ENCODE data around the gene ADCY10.
"Not testable (repeated sequence)": the region's sequence is repeated elsewhere in the genome, so short reads cannot be mapped to it uniquely, and the experiment has no call there.

Gene ADCY10

GRCh38 chr1:167832693-167833092, 81.2 kb downstream of the ADCY10 start:
- Mint-ChIP-seq H3K36me3 (ENCODE audit: low read depth) (no peaks in the 10 kb centered on the region), H3K27me3 (no peaks in the 10 kb centered on the region), H3K4me1 (ENCODE audit: low read depth) (no peaks in the 10 kb centered on the region), H3K4me3 (no peak overlapping the region), H3K27ac (no peak overlapping the region), H3K9me3 (no peaks in the 10 kb centered on the region)

DNA sequence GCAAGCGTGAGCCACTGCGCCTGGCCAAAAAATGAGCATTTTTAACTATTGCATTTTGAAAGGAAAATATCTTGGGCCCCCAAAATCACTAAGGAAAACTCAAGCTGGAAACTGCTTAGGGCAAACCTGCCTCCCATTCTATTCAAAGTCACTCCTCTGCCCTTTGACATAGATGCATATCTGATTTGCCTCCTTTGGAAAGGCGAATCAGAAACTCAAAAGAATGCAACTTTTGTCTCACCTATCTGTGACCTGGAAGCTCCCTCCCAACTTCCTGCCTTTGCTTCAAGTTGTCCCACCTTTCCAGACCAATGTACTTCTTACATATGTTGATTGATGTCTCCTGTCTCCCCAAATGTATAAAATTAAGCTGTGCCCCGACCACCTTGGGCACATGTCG, 83.3 kb downstream of the ADCY10 start:
- not testable (repeated sequence) for H3K36me3 Mint-ChIP-seq (ENCODE audit: low read depth); H3K27me3 Mint-ChIP-seq; H3K27ac Mint-ChIP-seq; H3K4me3 Mint-ChIP-seq; H3K4me1 Mint-ChIP-seq (ENCODE audit: low read depth); H3K9me3 Mint-ChIP-seq

- Mint-ChIP-seq H3K4me3 (no peak overlapping the region), H3K4me1 (ENCODE audit: low read depth) (no peaks in the 10 kb centered on the region), H3K27ac (no peak overlapping the region), H3K27me3 (no peaks in the 10 kb centered on the region), H3K9me3 (no peaks in the 10 kb centered on the region), H3K36me3 (ENCODE audit: low read depth) (no peaks in the 10 kb centered on the region)
Observed at GRCh38 chr1:167829868-167830267, 84.1 kb downstream of the ADCY10 start.

DNA sequence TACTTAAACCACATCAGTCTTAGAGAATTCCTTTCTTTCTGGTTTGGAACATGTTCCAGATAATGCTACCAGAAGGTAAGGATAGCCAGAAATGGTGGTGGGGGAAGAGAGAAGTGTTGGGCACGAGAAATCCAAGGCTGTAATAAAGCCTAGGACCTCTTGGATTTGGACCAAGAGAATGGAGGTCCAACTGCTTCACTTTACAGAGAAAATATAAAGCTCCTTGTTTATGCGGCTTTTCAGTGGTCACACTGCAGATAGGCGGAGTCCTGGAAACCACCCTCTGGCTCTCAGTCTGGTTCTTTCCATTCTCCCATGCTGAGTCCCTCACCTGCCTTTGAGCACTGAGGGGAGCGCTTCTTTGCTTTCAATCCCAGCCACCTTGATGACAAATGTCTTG, 87.8 kb downstream of the ADCY10 start:
- Mint-ChIP-seq H3K4me3 (no peak overlapping the region), H3K9me3 (no peaks in the 10 kb centered on the region), H3K27ac (no peak overlapping the region), H3K4me1 (ENCODE audit: low read depth) (no peaks in the 10 kb centered on the region), H3K36me3 (ENCODE audit: low read depth) (no peaks in the 10 kb centered on the region), H3K27me3 (no peaks in the 10 kb centered on the region)

DNA sequence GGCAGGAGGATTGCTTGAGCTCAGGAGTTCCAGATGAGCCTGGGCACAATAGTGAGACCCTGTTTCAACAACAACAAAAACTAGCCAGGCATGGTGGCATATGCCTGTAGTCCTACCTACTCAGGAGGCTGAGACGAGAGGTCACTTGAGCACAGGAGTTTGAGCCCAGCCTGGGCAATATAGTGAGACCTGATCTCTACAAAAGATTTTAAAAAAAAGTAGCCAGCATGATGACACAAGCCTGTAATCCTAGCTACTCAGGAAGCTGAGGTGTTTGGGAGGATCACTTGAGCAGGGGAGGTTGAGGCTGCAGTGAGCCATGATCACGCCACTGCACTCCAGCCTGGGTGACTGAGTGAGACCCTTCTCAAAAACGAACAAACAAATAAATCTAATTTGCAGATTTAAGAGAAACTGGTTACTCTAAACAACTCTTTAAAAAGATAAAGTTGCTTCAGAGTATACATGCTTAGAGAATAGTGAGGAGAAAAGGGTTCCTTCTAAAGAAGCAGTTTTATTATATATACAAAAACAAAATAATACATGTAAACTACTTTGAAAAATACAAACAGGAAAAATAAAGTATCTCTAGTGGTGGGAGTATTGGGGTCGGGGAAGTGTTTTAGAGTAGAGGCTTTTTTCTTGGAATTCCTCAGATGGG, 88.4 kb downstream of the ADCY10 start:
- H3K4me1 Mint-ChIP-seq (ENCODE audit: low read depth): no peaks in the 10 kb centered on the region
- no peak overlapping the region for H3K27ac Mint-ChIP-seq
- H3K4me3 Mint-ChIP-seq: no peak overlapping the region
- no peaks in the 10 kb centered on the region for H3K9me3 Mint-ChIP-seq
- no peaks in the 10 kb centered on the region for H3K36me3 Mint-ChIP-seq (ENCODE audit: low read depth)
- no peaks in the 10 kb centered on the region for H3K27me3 Mint-ChIP-seq

DNA sequence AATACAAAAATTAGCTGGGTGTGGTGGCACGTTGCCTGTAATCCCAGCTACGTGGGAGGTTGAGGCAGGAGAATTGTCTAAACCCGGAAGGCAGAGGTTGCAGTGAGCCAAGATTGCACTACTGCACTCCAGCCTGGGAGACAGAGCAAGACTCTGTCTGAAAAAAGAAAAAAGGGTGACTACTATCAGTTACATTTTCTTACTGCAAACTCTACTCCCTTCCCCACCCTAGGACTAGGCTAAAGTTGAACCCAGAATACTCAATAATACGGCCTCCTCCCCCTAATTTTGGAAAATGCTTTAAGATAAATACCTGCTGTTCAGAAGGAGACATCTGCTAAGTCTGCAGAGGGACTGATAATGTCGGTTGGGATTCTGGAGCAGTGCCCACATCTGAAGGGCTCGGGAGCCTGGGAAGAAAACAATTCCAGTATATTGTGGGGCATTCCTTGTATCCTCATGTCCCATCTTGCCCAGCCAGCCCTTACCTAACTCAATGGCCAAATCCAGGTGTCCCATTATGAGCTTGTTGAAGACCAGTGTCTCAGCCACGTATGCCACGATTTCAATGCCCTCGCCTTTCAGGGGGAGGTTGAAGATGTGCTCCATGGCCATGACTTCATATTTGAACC, 89.7 kb downstream of the ADCY10 start:
- H3K4me3 Mint-ChIP-seq: no peak overlapping the region
- H3K27me3 Mint-ChIP-seq: peaks cover 8% of the 10 kb centered on the region
- H3K36me3 Mint-ChIP-seq (ENCODE audit: low read depth): no peaks in the 10 kb centered on the region
- no peak overlapping the region for H3K27ac Mint-ChIP-seq
- no peaks in the 10 kb centered on the region for H3K9me3 Mint-ChIP-seq
- H3K4me1 Mint-ChIP-seq (ENCODE audit: low read depth): peaks cover 8% of the 10 kb centered on the region

GRCh38 chr1:167821969-167822685, 91.8 kb downstream of the ADCY10 start:
- H3K4me1 Mint-ChIP-seq (ENCODE audit: low read depth): peaks cover 8% of the 10 kb centered on the region
- no peaks in the 10 kb centered on the region for H3K36me3 Mint-ChIP-seq (ENCODE audit: low read depth)
- no peaks in the 10 kb centered on the region for H3K9me3 Mint-ChIP-seq
- no peak overlapping the region for H3K27ac Mint-ChIP-seq
- peaks cover 8% of the 10 kb centered on the region for H3K27me3 Mint-ChIP-seq
- H3K4me3 Mint-ChIP-seq: no peak overlapping the region

DNA sequence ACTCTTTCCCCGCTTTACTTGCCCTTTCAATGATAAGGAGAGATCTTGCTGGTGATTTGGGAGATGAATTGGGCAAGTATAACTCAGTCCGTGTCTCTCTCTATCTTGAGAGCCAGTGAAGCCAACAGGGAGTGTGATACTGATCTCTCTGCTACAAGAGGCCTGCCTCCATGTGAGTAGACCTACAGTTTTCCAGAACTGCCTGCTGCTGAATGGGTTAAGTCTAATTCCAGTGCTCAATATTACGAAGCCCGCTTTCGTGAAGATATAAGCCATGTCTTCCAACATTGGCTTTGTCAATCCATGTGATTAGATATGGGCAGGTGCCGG, 92.6 kb downstream of the ADCY10 start:
- Mint-ChIP-seq H3K36me3 (ENCODE audit: low read depth) (no peaks in the 10 kb centered on the region), H3K9me3 (no peaks in the 10 kb centered on the region), H3K4me1 (ENCODE audit: low read depth) (peaks cover 8% of the 10 kb centered on the region), H3K27ac (no peak overlapping the region), H3K4me3 (no peak overlapping the region), H3K27me3 (peaks cover 8% of the 10 kb centered on the region)

DNA sequence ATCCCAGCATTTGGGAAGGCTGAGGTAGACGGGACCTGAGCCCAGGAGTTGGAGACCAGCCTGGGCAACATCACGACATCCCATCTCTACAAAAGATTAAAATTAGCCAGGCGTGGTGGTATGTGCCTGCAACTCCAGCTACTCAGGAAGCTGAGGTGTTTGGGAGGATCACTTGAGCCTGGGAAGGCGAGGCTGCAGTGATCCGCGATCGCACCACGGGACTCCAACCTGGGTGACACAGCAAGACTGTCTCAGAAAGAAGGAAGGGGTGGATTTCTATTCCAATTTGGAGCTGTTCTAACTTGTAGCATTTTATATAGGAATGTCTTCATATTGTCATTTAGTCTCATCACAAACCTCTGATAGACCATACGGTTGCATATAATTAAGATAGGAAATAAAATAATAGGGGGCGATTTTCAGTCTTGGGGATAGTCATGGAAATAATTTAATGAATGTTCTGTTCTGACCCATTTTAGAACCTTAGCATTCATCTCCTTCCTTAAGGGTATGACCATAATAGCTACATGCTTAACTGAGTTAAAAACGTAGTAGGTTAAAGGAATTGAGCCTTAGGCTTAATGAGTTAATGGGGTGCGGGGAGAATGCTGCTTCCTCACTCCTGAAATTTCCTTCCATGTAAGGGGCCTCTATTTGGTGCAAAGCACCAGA, 93.1 kb downstream of the ADCY10 start:
- no peaks in the 10 kb centered on the region for H3K36me3 Mint-ChIP-seq (ENCODE audit: low read depth)
- peaks cover 8% of the 10 kb centered on the region for H3K4me1 Mint-ChIP-seq (ENCODE audit: low read depth)
- no peak overlapping the region for H3K27ac Mint-ChIP-seq
- no peak overlapping the region for H3K4me3 Mint-ChIP-seq
- peaks cover 8% of the 10 kb centered on the region for H3K27me3 Mint-ChIP-seq
- H3K9me3 Mint-ChIP-seq: peaks cover 2% of the 10 kb centered on the region

- Mint-ChIP-seq H3K36me3 (ENCODE audit: low read depth) (no peaks in the 10 kb centered on the region), H3K9me3 (peaks cover 10% of the 10 kb centered on the region), H3K27me3 (peaks cover 8% of the 10 kb centered on the region), H3K4me3 (peak overlapping the region; percentile 69), H3K4me1 (ENCODE audit: low read depth) (peaks cover 8% of the 10 kb centered on the region), H3K27ac (peak overlapping the region; percentile 33)
Observed at GRCh38 chr1:167819849-167820683, 93.9 kb downstream of the ADCY10 start.

DNA sequence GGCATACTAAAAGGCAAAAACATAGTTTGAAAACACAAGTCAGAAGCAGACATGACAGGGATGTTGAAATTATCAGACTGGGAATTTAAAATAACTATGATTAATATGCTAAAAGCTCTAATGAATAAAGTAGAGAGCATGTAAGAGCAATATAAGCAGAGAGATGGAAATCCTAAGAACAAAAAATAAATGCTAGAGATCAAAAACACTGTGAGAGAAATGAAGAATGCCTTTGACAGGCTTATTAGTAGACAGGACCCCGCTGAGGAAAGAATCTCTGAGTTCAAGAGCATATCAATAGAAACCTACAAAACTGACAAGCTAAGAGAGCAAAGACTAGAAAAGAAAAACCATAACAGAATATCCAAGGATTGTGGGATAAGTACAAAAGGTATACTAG, 98.3 kb downstream of the ADCY10 start:
- H3K27me3 Mint-ChIP-seq: peaks cover 8% of the 10 kb centered on the region
- no peak overlapping the region for H3K27ac Mint-ChIP-seq
- peaks cover 11% of the 10 kb centered on the region for H3K36me3 Mint-ChIP-seq (ENCODE audit: low read depth)
- peaks cover 8% of the 10 kb centered on the region for H3K4me1 Mint-ChIP-seq (ENCODE audit: low read depth)
- H3K9me3 Mint-ChIP-seq: peaks cover 29% of the 10 kb centered on the region
- H3K4me3 Mint-ChIP-seq: no peak overlapping the region

DNA sequence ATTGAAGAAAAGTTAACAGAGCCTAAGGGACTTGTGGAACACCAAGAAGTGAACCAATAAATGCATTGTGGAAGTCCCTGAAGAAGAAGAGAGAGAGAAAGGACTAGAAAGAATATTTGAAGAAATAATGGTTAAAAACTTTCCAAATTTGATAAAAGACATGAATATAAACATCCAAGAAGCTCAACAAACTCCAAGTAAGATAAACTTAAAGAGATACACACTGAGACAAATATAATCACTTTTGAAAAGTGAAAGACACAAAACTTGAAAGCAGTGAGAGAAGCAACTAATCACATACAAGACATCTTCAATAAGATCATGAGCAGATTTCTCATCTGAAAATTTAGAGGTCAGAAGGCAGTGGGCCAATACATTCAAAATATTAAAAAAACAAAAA, 101.0 kb downstream of the ADCY10 start:
- Mint-ChIP-seq H3K4me3 (no peak overlapping the region), H3K9me3 (peaks cover 29% of the 10 kb centered on the region), H3K27ac (no peak overlapping the region), H3K27me3 (no peaks in the 10 kb centered on the region), H3K4me1 (ENCODE audit: low read depth) (no peaks in the 10 kb centered on the region), H3K36me3 (ENCODE audit: low read depth) (peaks cover 11% of the 10 kb centered on the region)

GRCh38 chr1:167808690-167809089, 105.2 kb downstream of the ADCY10 start:
- Mint-ChIP-seq H3K36me3 (ENCODE audit: low read depth) (peaks cover 11% of the 10 kb centered on the region), H3K4me1 (ENCODE audit: low read depth) (peaks cover 17% of the 10 kb centered on the region), H3K27me3 (no peaks in the 10 kb centered on the region), H3K9me3 (peaks cover 13% of the 10 kb centered on the region), H3K4me3 (no peak overlapping the region), H3K27ac (no peak overlapping the region)

DNA sequence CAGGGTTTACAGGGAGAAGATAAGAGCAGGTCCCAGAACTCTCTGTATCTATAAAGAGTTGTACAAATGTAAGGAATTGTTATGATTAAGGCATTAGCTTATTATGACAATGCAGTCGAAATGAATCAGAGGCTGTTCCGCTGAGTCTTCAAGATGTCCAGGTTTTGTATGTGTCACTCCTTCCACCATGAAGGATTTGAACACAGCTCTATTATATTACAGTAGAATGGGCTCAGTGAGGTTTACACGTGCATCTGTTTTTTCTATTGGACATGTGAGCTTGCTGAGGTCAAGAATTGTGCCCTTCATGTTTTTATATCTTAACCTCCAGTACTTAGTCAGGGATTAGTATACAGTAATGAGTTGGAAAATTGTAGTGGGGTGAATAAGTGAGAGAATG, 105.8 kb downstream of the ADCY10 start:
- peaks cover 9% of the 10 kb centered on the region for H3K36me3 Mint-ChIP-seq (ENCODE audit: low read depth)
- H3K27ac Mint-ChIP-seq: no peak overlapping the region

More for the DNA sequence above, 105.8 kb downstream of the ADCY10 start:
- Mint-ChIP-seq H3K4me1 (ENCODE audit: low read depth) (peaks cover 22% of the 10 kb centered on the region), H3K27me3 (no peaks in the 10 kb centered on the region), H3K9me3 (peaks cover 11% of the 10 kb centered on the region), H3K4me3 (no peak overlapping the region)

Measured in stimulated activated naive CD8-positive, alpha-beta T cell treated with anti-CD3 and anti-CD28 coated beads, Interleukin-15, Interleukin-2, amounts not matched to agents 100 ng/mL and 50 ng/mL, for 24 hours (primary cell).